Kidney (tissue), 14 donors: Measurements from ENCODE around the gene MYBBP1A. TPM values are rescaled to one million over a fixed set of nuclear protein-coding genes. Genes with fewer than 3 reads are reported as not detected.

Experiments
- DNase-seq, 5 donors: peaks; one replicate each; pipeline ENCODE4 v3.0.0-alpha.2; 2013 to 2020
- FAIRE-seq: peaks from 2 replicates; lab custom pipeline; 2012; peaks lifted over from hg19 to GRCh38; lab: Jason Lieb, UNC
- H3K27ac ChIP-seq, 2 donors: one replicate each; pipeline ENCODE4 v1.7.0; 2013; ENCODE audit warnings: low read depth in 2 of 2, low read length in 2 of 2, inconsistent platforms in 1 of 2
- H3K27me3 ChIP-seq: one replicate; pipeline ENCODE4 v1.7.1; 2013; ENCODE audit warnings: low read length, inconsistent platforms; ENCODE audit not compliant: control insufficient read depth, insufficient read depth
- H3K36me3 ChIP-seq, 3 donors: one replicate each; pipeline versions ENCODE4 v1.7.0 to v1.7.1; 2013; ENCODE audit warnings: low read length in 3 of 3, control low read depth in 1 of 3, inconsistent platforms in 1 of 3; ENCODE audit not compliant: insufficient read depth in 3 of 3, control insufficient read depth in 2 of 3
- H3K4me1 ChIP-seq, 3 donors: one replicate each; pipeline versions ENCODE4 v1.7.0 to v1.7.1; 2013; ENCODE audit warnings: low read length in 3 of 3, inconsistent platforms in 1 of 3, low read depth in 1 of 3; ENCODE audit not compliant: control insufficient read depth in 2 of 3, insufficient read depth in 2 of 3
- H3K4me3 ChIP-seq, 3 donors: one replicate each; pipeline versions ENCODE4 v1.7.0 to v1.8.1; 2013; ENCODE audit warnings: low read length in 3 of 3, control low read depth in 1 of 3, inconsistent platforms in 1 of 3
- H3K9ac ChIP-seq, 3 donors: one replicate each; pipeline versions ENCODE4 v1.7.0 to v1.7.1; 2013; ENCODE audit warnings: low read length in 3 of 3, control low read depth in 1 of 3, inconsistent platforms in 1 of 3
- H3K9me3 ChIP-seq, 3 donors: one replicate each; pipeline versions ENCODE4 v1.7.0 to v1.7.1; 2013; ENCODE audit warnings: low read length in 3 of 3, control low read depth in 1 of 3, inconsistent platforms in 1 of 3; ENCODE audit not compliant: control insufficient read depth in 2 of 3, insufficient read depth in 1 of 3
- CTCF ChIP-seq: IDR thresholded peaks from 3 replicates; pipeline ENCODE4 v1.5.1; 2012; ENCODE audit warnings: mild to moderate bottlenecking, moderate library complexity, borderline replicate concordance; ENCODE audit not compliant: insufficient read depth; ENCODE audit errors: extremely low read depth
- intact Hi-C: fragments of 100-400 bp; cut with DNase I; formaldehyde crosslinking; loops from one replicate; pipeline ENCODE4 v1.11.1; 2022
- polyA plus RNA-seq: library from polyadenylated mRNA; stranded (reverse); fragments of 350-450 nt; fragmentation: Illumina TruSeq; extraction: RNeasy Lipid Tissue Mini Kit (QIAGEN cat#74804); gene quantifications from one replicate; pipeline ENCODE4 v1.2.3, GENCODE V29; 2014; ENCODE audit warnings: low read depth, low replicate concordance; ENCODE audit not compliant: insufficient read depth
- total RNA-seq: library from RNA; stranded (reverse); fragmentation: NEBNext Ultra II Directional; extraction: Animal tissue kit (Norgen Biotek cat#: 25700); gene quantifications from one replicate; pipeline ENCODE4 v1.2.1, GENCODE V29; 2021
- donor health status: control.
- donor health status: control.
- donor health status: control.
- donor health status: control.
- donor health status: control.
- donor health status: DM: yes; HTN: yes; CAD: no.
- donor health status: Normal renal cell carcinoma (clear cell type).

Gene MYBBP1A
- total and polyA plus RNA-seq, 2 donors from 2014 or later: 11.9 to 51.6 TPM

- Histone ChIP-seq H3K9ac (peak overlapping the region in 1 of 3 donors; percentile 79), H3K4me1 (peaks cover 2 to 34% (median 23%) of the 10 kb centered on the region in 3 donors), H3K9me3 (no peaks in the 10 kb centered on the region), H3K27me3 (no peaks in the 10 kb centered on the region), H3K4me3 (peak overlapping the region; percentile 20 to 72 (median 59)), H3K36me3 (no peaks in the 10 kb centered on the region), H3K27ac (peak overlapping the region; percentile 20 to 95)
- FAIRE-seq: no peak
- intact Hi-C loops: no loop called here
- TF ChIP-seq CTCF: no peak
- DNase-seq: peak in 1 of 5 donors; percentile 46
Observed at GRCh38 chr17:4583206-4583605, 28.0 kb upstream of the MYBBP1A start.

DNA sequence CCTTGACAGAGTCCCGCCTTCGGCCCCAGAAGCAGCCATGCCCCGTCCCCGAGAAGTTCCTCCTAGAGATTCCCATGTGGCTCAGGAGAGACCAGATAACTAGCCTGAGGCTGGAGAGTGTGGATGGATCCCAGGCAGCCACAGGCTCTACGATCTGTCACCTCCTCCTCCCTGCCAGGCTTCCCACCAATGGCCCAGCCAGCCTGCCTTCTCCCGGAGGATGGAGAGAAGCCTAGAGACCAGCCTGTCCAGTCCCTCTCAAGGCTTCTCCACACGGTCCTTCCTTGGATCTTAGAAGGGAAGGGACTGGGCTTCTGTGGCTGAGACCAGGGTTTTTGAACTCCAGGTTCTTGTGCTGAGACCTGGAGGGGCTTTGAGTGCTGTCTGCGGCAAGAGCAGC lies 27.5 kb upstream of the MYBBP1A start:
- no peak for FAIRE-seq
- Histone ChIP-seq H3K27ac (peak overlapping the region; percentile 14 to 34), H3K27me3 (no peaks in the 10 kb centered on the region), H3K36me3 (no peaks in the 10 kb centered on the region), H3K9me3 (no peaks in the 10 kb centered on the region), H3K4me3 (no peak overlapping the region), H3K9ac (peak overlapping the region in 1 of 3 donors; percentile 51), H3K4me1 (peaks cover 2 to 34% (median 22%) of the 10 kb centered on the region in 3 donors)
- intact Hi-C loops: no loop called here
- no peak for TF ChIP-seq CTCF
- no peak for DNase-seq

- Histone ChIP-seq H3K27me3 (no peaks in the 10 kb centered on the region), H3K4me1 (peaks cover 2 to 30% (median 16%) of the 10 kb centered on the region in 3 donors), H3K9ac (no peak overlapping the region), H3K9me3 (no peaks in the 10 kb centered on the region), H3K36me3 (no peaks in the 10 kb centered on the region), H3K4me3 (no peak overlapping the region), H3K27ac (peak overlapping the region; percentile 14 to 32)
- DNase-seq (peak in 2 of 5 donors; percentile 60 to 80), FAIRE-seq (no peak)
- TF ChIP-seq CTCF: no peak
- intact Hi-C loops: no loop called here
Observed at GRCh38 chr17:4582101-4582501, 26.9 kb upstream of the MYBBP1A start.

DNA sequence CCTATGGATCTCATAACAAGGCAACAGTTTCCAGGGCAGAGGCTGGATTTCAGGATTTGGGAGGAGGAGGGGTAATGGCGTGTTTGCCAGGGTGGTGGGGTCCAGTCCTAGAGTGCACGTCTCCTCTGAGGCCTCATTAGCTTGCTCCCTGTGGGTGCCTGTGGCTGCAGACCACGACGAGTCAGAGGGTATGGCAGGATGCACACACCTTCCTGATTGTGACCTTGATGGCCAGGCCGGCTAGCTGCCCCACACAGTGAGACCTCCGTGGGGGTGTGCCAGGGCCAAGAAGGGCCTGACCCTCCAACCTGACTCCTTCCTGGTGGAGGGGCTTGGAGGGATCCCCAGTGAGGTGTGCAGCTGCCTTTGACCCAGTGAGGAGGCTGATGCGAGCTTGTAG lies 25.1 kb upstream of the MYBBP1A start:
- no peak overlapping the region for H3K27ac ChIP-seq
- H3K9me3 ChIP-seq: no peaks in the 10 kb centered on the region
- H3K9ac ChIP-seq: no peak overlapping the region
- FAIRE-seq (no peak), DNase-seq (peak in 1 of 5 donors; percentile 42)
- no peak for TF ChIP-seq CTCF
- no peaks in the 10 kb centered on the region for H3K27me3 ChIP-seq
- intact Hi-C loops: no loop called here
- peaks cover 2 to 29% (median 20%) of the 10 kb centered on the region in 3 donors for H3K4me1 ChIP-seq
- H3K4me3 ChIP-seq: no peak overlapping the region
- no peaks in the 10 kb centered on the region for H3K36me3 ChIP-seq
